ENCODE data around the gene ADAMTS10. TPM values are rescaled to one million over a fixed set of nuclear protein-coding genes. Genes with fewer than 3 reads are reported as not detected.
A peak's percentile ranks its signal among the peaks of the same experiment; 100 is the strongest.

Gene ADAMTS10
- total RNA-seq, 6 experiments from 2014 or later: 5.0 to 12.2 (median 9.3) TPM

- Histone ChIP-seq H3K27me3 (no peaks in the 10 kb centered on the region), H3K36me3 (no peaks in the 10 kb centered on the region)
- DNase-seq: no peak
Observed at GRCh38 chr19:8539621-8540149, 70.8 kb downstream of the ADAMTS10 start.

GRCh38 chr19:8537099-8537498, 73.4 kb downstream of the ADAMTS10 start:
- ATAC-seq: peak in 1 of 4 donors; percentile 16
- Histone ChIP-seq H3K27ac (no peak overlapping the region), H3K27me3 (no peaks in the 10 kb centered on the region), H3K9me3 (no peaks in the 10 kb centered on the region), H3K4me3 (no peak overlapping the region), H3K36me3 (no peaks in the 10 kb centered on the region), H3K4me1 (no peaks in the 10 kb centered on the region)
- intact Hi-C loops (cut with DNase I): no loop called here
- WGBS (ENCODE audit: insufficient coverage, low coverage, low lambda C conversion rate, missing lambda C conversion rate): 79% methylated on average over 3 of the region's 3 CpGs
- TF ChIP-seq POLR2A (IDR thresholded peaks at IDR 0.05) (no peak), CTCF (IDR thresholded peaks at IDR 0.05) (no peak)
- no peak for DNase-seq

More at GRCh38 chr19:8539621-8540149, 70.8 kb downstream of the ADAMTS10 start:
- no peaks in the 10 kb centered on the region for H3K4me1 ChIP-seq
- H3K27ac ChIP-seq: no peak overlapping the region
- intact Hi-C loops (cut with DNase I): no loop called here
- ATAC-seq: no peak
- 82% methylated on average over 5 of the region's 12 CpGs for WGBS (ENCODE audit: insufficient coverage, low coverage, low lambda C conversion rate, missing lambda C conversion rate)
- TF ChIP-seq CTCF (IDR thresholded peaks at IDR 0.05) (no peak), POLR2A (IDR thresholded peaks at IDR 0.05) (no peak)
- no peaks in the 10 kb centered on the region for H3K9me3 ChIP-seq
- H3K4me3 ChIP-seq: no peak overlapping the region

GRCh38 chr19:8536282-8536681, 74.2 kb downstream of the ADAMTS10 start:
- 83% methylated on average over 15 of the region's 22 CpGs for WGBS (ENCODE audit: insufficient coverage, low coverage, low lambda C conversion rate, missing lambda C conversion rate)
- intact Hi-C loops (cut with DNase I): no loop called here
- peak in 1 of 4 donors; percentile 11 for ATAC-seq

GRCh38 chr19:8532225-8532624, 78.3 kb downstream of the ADAMTS10 start:
- intact Hi-C loops (cut with DNase I): no loop called here
- Histone ChIP-seq H3K4me3 (no peak overlapping the region), H3K27me3 (no peaks in the 10 kb centered on the region), H3K36me3 (no peaks in the 10 kb centered on the region), H3K4me1 (no peaks in the 10 kb centered on the region), H3K27ac (no peak overlapping the region), H3K9me3 (no peaks in the 10 kb centered on the region)
- TF ChIP-seq POLR2A (IDR thresholded peaks at IDR 0.05) (no peak), CTCF (IDR thresholded peaks at IDR 0.05) (no peak)
- DNase-seq (no peak), ATAC-seq (no peak)
- 54% methylated on average over 2 of the region's 2 CpGs for WGBS (ENCODE audit: insufficient coverage, low coverage, low lambda C conversion rate, missing lambda C conversion rate)

More at GRCh38 chr19:8536282-8536681, 74.2 kb downstream of the ADAMTS10 start:
- Histone ChIP-seq H3K27ac (no peak overlapping the region), H3K9me3 (no peaks in the 10 kb centered on the region), H3K27me3 (no peaks in the 10 kb centered on the region), H3K36me3 (no peaks in the 10 kb centered on the region), H3K4me1 (no peaks in the 10 kb centered on the region), H3K4me3 (no peak overlapping the region)
- TF ChIP-seq CTCF (IDR thresholded peaks at IDR 0.05) (no peak), POLR2A (IDR thresholded peaks at IDR 0.05) (no peak)
- no peak for DNase-seq

- WGBS (ENCODE audit: insufficient coverage, low coverage, low lambda C conversion rate, missing lambda C conversion rate): 75% methylated on average over 7 of the region's 7 CpGs
- TF ChIP-seq POLR2A (IDR thresholded peaks at IDR 0.05): no peak
- no peak for TF ChIP-seq CTCF (IDR thresholded peaks at IDR 0.05)
- intact Hi-C loops (cut with DNase I): no loop called here
- no peaks in the 10 kb centered on the region for H3K9me3 ChIP-seq
- no peaks in the 10 kb centered on the region for H3K4me1 ChIP-seq
- no peaks in the 10 kb centered on the region for H3K27me3 ChIP-seq
- DNase-seq: no peak
- no peak overlapping the region for H3K4me3 ChIP-seq
- no peak overlapping the region for H3K27ac ChIP-seq
- no peak for ATAC-seq
- no peaks in the 10 kb centered on the region for H3K36me3 ChIP-seq
Observed at GRCh38 chr19:8531470-8531869, 79.0 kb downstream of the ADAMTS10 start.

Data from right lobe of liver (tissue), 6 donors.